ENCODE data around the gene LDLRAD3.

Gene LDLRAD3

GRCh38 chr11:36264973-36265344 is 321.1 kb downstream of the LDLRAD3 start:
- no peak overlapping the region for H3K4me3 ChIP-seq (ENCODE audit: low read length)
- no peak overlapping the region for H3K9ac ChIP-seq (ENCODE audit: low read length)
- H3K4me1 ChIP-seq (ENCODE audit: control insufficient read depth, insufficient read depth, low read length): no peaks in the 10 kb centered on the region
- H3K27ac ChIP-seq (ENCODE audit: low read depth, low read length): no peak overlapping the region
- H3K36me3 ChIP-seq (ENCODE audit: control insufficient read depth, insufficient read depth, low read length): no peaks in the 10 kb centered on the region
- no peaks in the 10 kb centered on the region for H3K27me3 ChIP-seq (ENCODE audit: control insufficient read depth, insufficient read depth, low read length)

- no peak overlapping the region for H3K4me3 ChIP-seq (ENCODE audit: low read length)
- H3K27ac ChIP-seq (ENCODE audit: low read depth, low read length): no peak overlapping the region
- no peaks in the 10 kb centered on the region for H3K27me3 ChIP-seq (ENCODE audit: control insufficient read depth, insufficient read depth, low read length)
- peaks cover 1% of the 10 kb centered on the region for H3K36me3 ChIP-seq (ENCODE audit: control insufficient read depth, insufficient read depth, low read length)
- no peak overlapping the region for H3K9ac ChIP-seq (ENCODE audit: low read length)
- H3K4me1 ChIP-seq (ENCODE audit: control insufficient read depth, insufficient read depth, low read length): no peaks in the 10 kb centered on the region
Measured at GRCh38 chr11:36265793-36266628, 322.1 kb downstream of the LDLRAD3 start.

GRCh38 chr11:36266767-36267166 is 322.9 kb downstream of the LDLRAD3 start:
- Histone ChIP-seq H3K36me3 (ENCODE audit: control insufficient read depth, insufficient read depth, low read length) (peaks cover 7% of the 10 kb centered on the region), H3K4me3 (ENCODE audit: low read length) (no peak overlapping the region), H3K27me3 (ENCODE audit: control insufficient read depth, insufficient read depth, low read length) (no peaks in the 10 kb centered on the region), H3K9ac (ENCODE audit: low read length) (no peak overlapping the region), H3K27ac (ENCODE audit: low read depth, low read length) (no peak overlapping the region), H3K4me1 (ENCODE audit: control insufficient read depth, insufficient read depth, low read length) (no peaks in the 10 kb centered on the region)

GRCh38 chr11:36268337-36268985 is 324.6 kb downstream of the LDLRAD3 start:
- no peak overlapping the region for H3K4me3 ChIP-seq (ENCODE audit: low read length)

GRCh38 chr11:36270701-36271100 is 326.8 kb downstream of the LDLRAD3 start:
- Histone ChIP-seq H3K4me3 (ENCODE audit: low read length) (no peak overlapping the region), H3K4me1 (ENCODE audit: control insufficient read depth, insufficient read depth, low read length) (no peaks in the 10 kb centered on the region), H3K36me3 (ENCODE audit: control insufficient read depth, insufficient read depth, low read length) (peaks cover 20% of the 10 kb centered on the region), H3K27ac (ENCODE audit: low read depth, low read length) (no peak overlapping the region), H3K9ac (ENCODE audit: low read length) (no peak overlapping the region), H3K27me3 (ENCODE audit: control insufficient read depth, insufficient read depth, low read length) (no peaks in the 10 kb centered on the region)

More at GRCh38 chr11:36268337-36268985, 324.6 kb downstream of the LDLRAD3 start:
- Histone ChIP-seq H3K9ac (ENCODE audit: low read length) (no peak overlapping the region), H3K27me3 (ENCODE audit: control insufficient read depth, insufficient read depth, low read length) (no peaks in the 10 kb centered on the region), H3K36me3 (ENCODE audit: control insufficient read depth, insufficient read depth, low read length) (peaks cover 15% of the 10 kb centered on the region), H3K27ac (ENCODE audit: low read depth, low read length) (no peak overlapping the region), H3K4me1 (ENCODE audit: control insufficient read depth, insufficient read depth, low read length) (no peaks in the 10 kb centered on the region)

- no peak overlapping the region for H3K9ac ChIP-seq (ENCODE audit: low read length)
- no peak overlapping the region for H3K4me3 ChIP-seq (ENCODE audit: low read length)
- H3K36me3 ChIP-seq (ENCODE audit: control insufficient read depth, insufficient read depth, low read length): peaks cover 26% of the 10 kb centered on the region
- H3K27me3 ChIP-seq (ENCODE audit: control insufficient read depth, insufficient read depth, low read length): no peaks in the 10 kb centered on the region
- no peaks in the 10 kb centered on the region for H3K4me1 ChIP-seq (ENCODE audit: control insufficient read depth, insufficient read depth, low read length)
- no peak overlapping the region for H3K27ac ChIP-seq (ENCODE audit: low read depth, low read length)
Measured at GRCh38 chr11:36271794-36272407, 328.0 kb downstream of the LDLRAD3 start.

GRCh38 chr11:36273110-36273509 is 329.2 kb downstream of the LDLRAD3 start:
- Histone ChIP-seq H3K4me1 (ENCODE audit: control insufficient read depth, insufficient read depth, low read length) (no peaks in the 10 kb centered on the region), H3K27ac (ENCODE audit: low read depth, low read length) (no peak overlapping the region), H3K27me3 (ENCODE audit: control insufficient read depth, insufficient read depth, low read length) (no peaks in the 10 kb centered on the region), H3K36me3 (ENCODE audit: control insufficient read depth, insufficient read depth, low read length) (peaks cover 26% of the 10 kb centered on the region), H3K9ac (ENCODE audit: low read length) (no peak overlapping the region), H3K4me3 (ENCODE audit: low read length) (no peak overlapping the region)

GRCh38 chr11:36274414-36274813 is 330.6 kb downstream of the LDLRAD3 start:
- no peaks in the 10 kb centered on the region for H3K27me3 ChIP-seq (ENCODE audit: control insufficient read depth, insufficient read depth, low read length)
- no peaks in the 10 kb centered on the region for H3K4me1 ChIP-seq (ENCODE audit: control insufficient read depth, insufficient read depth, low read length)
- H3K27ac ChIP-seq (ENCODE audit: low read depth, low read length): no peak overlapping the region
- H3K4me3 ChIP-seq (ENCODE audit: low read length): no peak overlapping the region
- peaks cover 32% of the 10 kb centered on the region for H3K36me3 ChIP-seq (ENCODE audit: control insufficient read depth, insufficient read depth, low read length)
- no peak overlapping the region for H3K9ac ChIP-seq (ENCODE audit: low read length)

- Histone ChIP-seq H3K9ac (ENCODE audit: low read length) (no peak overlapping the region), H3K4me1 (ENCODE audit: control insufficient read depth, insufficient read depth, low read length) (no peaks in the 10 kb centered on the region), H3K27me3 (ENCODE audit: control insufficient read depth, insufficient read depth, low read length) (no peaks in the 10 kb centered on the region), H3K36me3 (ENCODE audit: control insufficient read depth, insufficient read depth, low read length) (peaks cover 19% of the 10 kb centered on the region), H3K27ac (ENCODE audit: low read depth, low read length) (no peak overlapping the region), H3K4me3 (ENCODE audit: low read length) (no peak overlapping the region)
Measured at GRCh38 chr11:36278531-36279282, 334.8 kb downstream of the LDLRAD3 start.

GRCh38 chr11:36280531-36280930 is 336.7 kb downstream of the LDLRAD3 start:
- Histone ChIP-seq H3K9ac (ENCODE audit: low read length) (no peak overlapping the region), H3K27ac (ENCODE audit: low read depth, low read length) (no peak overlapping the region), H3K4me3 (ENCODE audit: low read length) (no peak overlapping the region), H3K4me1 (ENCODE audit: control insufficient read depth, insufficient read depth, low read length) (no peaks in the 10 kb centered on the region), H3K36me3 (ENCODE audit: control insufficient read depth, insufficient read depth, low read length) (peaks cover 15% of the 10 kb centered on the region), H3K27me3 (ENCODE audit: control insufficient read depth, insufficient read depth, low read length) (no peaks in the 10 kb centered on the region)

Measured in rectal smooth muscle tissue (tissue), 1 donor.